ENCODE data around the gene NCK1. TPM values are rescaled to one million over a fixed set of nuclear protein-coding genes. Genes with fewer than 3 reads are reported as not detected.

NCK1 gene
- total RNA-seq, 4 donors from 2014 or later, result 35.4 to 44.6 (median 42.7) TPM

GRCh38 chr3:136973352-136973751 lies 111.3 kb downstream of the NCK1 start:
- H3K27me3 ChIP-seq, result no peaks in the 10 kb centered on the region
- no peaks in the 10 kb centered on the region for H3K36me3 ChIP-seq
- ATAC-seq, result no peak
- no peak overlapping the region for H3K4me3 ChIP-seq
- H3K4me1 ChIP-seq, result no peaks in the 10 kb centered on the region
- H3K27ac ChIP-seq, result no peak overlapping the region
- TF ChIP-seq EP300 (IDR thresholded peaks at IDR 0.05) (no peak), POLR2AphosphoS5 (IDR thresholded peaks at IDR 0.05) (no peak), POLR2A (IDR thresholded peaks at IDR 0.05) (no peak)
- TF ChIP-seq, protein P1, sequence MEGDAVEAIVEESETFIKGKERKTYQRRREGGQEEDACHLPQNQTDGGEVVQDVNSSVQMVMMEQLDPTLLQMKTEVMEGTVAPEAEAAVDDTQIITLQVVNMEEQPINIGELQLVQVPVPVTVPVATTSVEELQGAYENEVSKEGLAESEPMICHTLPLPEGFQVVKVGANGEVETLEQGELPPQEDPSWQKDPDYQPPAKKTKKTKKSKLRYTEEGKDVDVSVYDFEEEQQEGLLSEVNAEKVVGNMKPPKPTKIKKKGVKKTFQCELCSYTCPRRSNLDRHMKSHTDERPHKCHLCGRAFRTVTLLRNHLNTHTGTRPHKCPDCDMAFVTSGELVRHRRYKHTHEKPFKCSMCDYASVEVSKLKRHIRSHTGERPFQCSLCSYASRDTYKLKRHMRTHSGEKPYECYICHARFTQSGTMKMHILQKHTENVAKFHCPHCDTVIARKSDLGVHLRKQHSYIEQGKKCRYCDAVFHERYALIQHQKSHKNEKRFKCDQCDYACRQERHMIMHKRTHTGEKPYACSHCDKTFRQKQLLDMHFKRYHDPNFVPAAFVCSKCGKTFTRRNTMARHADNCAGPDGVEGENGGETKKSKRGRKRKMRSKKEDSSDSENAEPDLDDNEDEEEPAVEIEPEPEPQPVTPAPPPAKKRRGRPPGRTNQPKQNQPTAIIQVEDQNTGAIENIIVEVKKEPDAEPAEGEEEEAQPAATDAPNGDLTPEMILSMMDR (IDR thresholded peaks at IDR 0.05), result no peak
- H3K9me3 ChIP-seq, result peaks cover 0 to 21% (median 0%) of the 10 kb centered on the region in 3 donors
- WGBS, 2 donors (ENCODE audit: low coverage in 1 of 2), result 83 to 93% methylated on average over 1 to 3 of the region's 4 CpGs

- 38 to 74% methylated on average over 2 of the region's 2 CpGs for WGBS, 2 donors (ENCODE audit: low coverage in 1 of 2)
- Histone ChIP-seq H3K4me3 (no peak overlapping the region), H3K4me1 (no peaks in the 10 kb centered on the region), H3K27ac (no peak overlapping the region), H3K27me3 (no peaks in the 10 kb centered on the region), H3K36me3 (no peaks in the 10 kb centered on the region), H3K9me3 (peaks cover 0 to 21% (median 0%) of the 10 kb centered on the region in 3 donors)
- ATAC-seq, result no peak
- TF ChIP-seq EP300 (IDR thresholded peaks at IDR 0.05), result no peak
- TF ChIP-seq POLR2A (IDR thresholded peaks at IDR 0.05), result no peak
- TF ChIP-seq, protein P1 (IDR thresholded peaks at IDR 0.05), result no peak
Measured at GRCh38 chr3:136974670-136975069, 112.7 kb downstream of the NCK1 start.

DNA sequence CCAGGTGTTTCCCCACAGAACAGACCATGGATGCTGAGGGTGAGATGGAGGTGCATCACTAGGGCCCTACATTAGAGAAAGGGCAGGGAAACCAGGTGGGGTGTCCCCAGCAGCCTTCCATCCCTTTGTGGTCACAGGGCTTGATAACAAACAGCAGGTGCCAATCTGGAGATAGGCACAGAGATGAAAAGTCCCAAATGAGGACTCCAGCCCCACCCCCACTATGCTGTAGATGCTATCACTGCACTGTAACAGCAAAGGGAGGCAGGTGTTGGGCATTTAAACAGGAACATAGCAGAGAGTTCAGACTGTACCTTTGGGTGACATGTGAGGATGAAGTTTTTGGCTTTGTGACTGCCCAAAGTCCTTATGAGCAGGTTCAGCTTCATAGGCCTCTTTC lies 117.2 kb downstream of the NCK1 start:
- Histone ChIP-seq H3K27ac (no peak overlapping the region), H3K27me3 (no peaks in the 10 kb centered on the region), H3K36me3 (no peaks in the 10 kb centered on the region), H3K4me1 (no peaks in the 10 kb centered on the region), H3K4me3 (no peak overlapping the region), H3K9me3 (peaks cover 0 to 12% (median 0%) of the 10 kb centered on the region in 3 donors)
- ATAC-seq, result no peak
- TF ChIP-seq, protein P1 (IDR thresholded peaks at IDR 0.05), result no peak
- TF ChIP-seq POLR2AphosphoS5 (IDR thresholded peaks at IDR 0.05), result no peak
- no peak for TF ChIP-seq POLR2A (IDR thresholded peaks at IDR 0.05)
- TF ChIP-seq EP300 (IDR thresholded peaks at IDR 0.05), result no peak

GRCh38 chr3:136979684-136980083 lies 117.7 kb downstream of the NCK1 start:
- no peak for ATAC-seq
- H3K4me1 ChIP-seq, result no peaks in the 10 kb centered on the region
- no peaks in the 10 kb centered on the region for H3K27me3 ChIP-seq
- H3K9me3 ChIP-seq, result peaks cover 0 to 7% (median 0%) of the 10 kb centered on the region in 3 donors
- WGBS, 2 donors (ENCODE audit: low coverage in 1 of 2), result 29 to 80% methylated on average over 1 to 2 of the region's 3 CpGs
- no peaks in the 10 kb centered on the region for H3K36me3 ChIP-seq
- H3K27ac ChIP-seq, result no peak overlapping the region
- H3K4me3 ChIP-seq, result no peak overlapping the region
- TF ChIP-seq, protein P1 (IDR thresholded peaks at IDR 0.05), result no peak
- TF ChIP-seq POLR2A (IDR thresholded peaks at IDR 0.05) (no peak), POLR2AphosphoS5 (IDR thresholded peaks at IDR 0.05) (no peak), EP300 (IDR thresholded peaks at IDR 0.05) (no peak)

- Histone ChIP-seq H3K36me3 (no peaks in the 10 kb centered on the region), H3K9me3 (no peaks in the 10 kb centered on the region), H3K27ac (no peak overlapping the region), H3K4me1 (no peaks in the 10 kb centered on the region), H3K27me3 (no peaks in the 10 kb centered on the region), H3K4me3 (no peak overlapping the region)
- WGBS, 2 donors (ENCODE audit: low coverage in 1 of 2), result 95 to 100% methylated on average over 3 to 4 of the region's 5 CpGs
- TF ChIP-seq EP300 (IDR thresholded peaks at IDR 0.05) (no peak), POLR2A (IDR thresholded peaks at IDR 0.05) (no peak), POLR2AphosphoS5 (IDR thresholded peaks at IDR 0.05) (no peak)
- TF ChIP-seq, protein P1 (IDR thresholded peaks at IDR 0.05), result no peak
- ATAC-seq, result no peak
Measured at GRCh38 chr3:136982033-136982432, 120.0 kb downstream of the NCK1 start.

Measured in gastroesophageal sphincter (tissue), 4 donors.